ENCODE results near the gene SLC25A33.

The SLC25A33 gene

DNA sequence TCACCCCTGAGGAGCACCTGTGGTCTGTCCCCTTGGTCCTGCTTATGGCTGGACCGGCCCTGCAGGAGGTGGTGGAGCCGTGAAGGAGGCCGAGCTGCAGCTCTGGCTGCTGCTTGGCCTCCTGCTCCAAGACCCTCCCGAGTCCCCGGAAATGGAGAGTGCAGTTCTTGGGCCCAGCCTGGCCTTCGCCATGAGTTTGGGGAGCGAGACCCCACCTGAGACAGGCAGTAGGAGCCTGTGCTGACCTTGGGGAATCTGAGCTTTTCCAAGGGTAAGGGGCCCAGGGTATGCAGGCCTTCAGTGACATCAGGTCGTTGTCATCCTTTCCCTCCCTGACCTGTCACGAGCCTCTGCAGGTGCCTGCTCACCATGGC, 63.5 kb downstream of the SLC25A33 start:
- H3K4me1 ChIP-seq (ENCODE audit: control insufficient read depth, insufficient read depth, low read length, unreplicated experiment), result no peaks in the 10 kb centered on the region
- H3K27ac ChIP-seq (ENCODE audit: low read depth, low read length), result no peak overlapping the region
- H3K36me3 ChIP-seq (ENCODE audit: insufficient read depth, low read length), result no peaks in the 10 kb centered on the region
- H3K79me2 ChIP-seq (ENCODE audit: control insufficient read depth, insufficient read depth, low read length, unreplicated experiment), result no peaks in the 10 kb centered on the region
- no peak overlapping the region for H3K4me3 ChIP-seq (ENCODE audit: low read depth, low read length)
- no peak overlapping the region for H2AFZ ChIP-seq (ENCODE audit: low read length, unreplicated experiment)
- no peaks in the 10 kb centered on the region for H3K27me3 ChIP-seq (ENCODE audit: insufficient read depth, low read length)

DNA sequence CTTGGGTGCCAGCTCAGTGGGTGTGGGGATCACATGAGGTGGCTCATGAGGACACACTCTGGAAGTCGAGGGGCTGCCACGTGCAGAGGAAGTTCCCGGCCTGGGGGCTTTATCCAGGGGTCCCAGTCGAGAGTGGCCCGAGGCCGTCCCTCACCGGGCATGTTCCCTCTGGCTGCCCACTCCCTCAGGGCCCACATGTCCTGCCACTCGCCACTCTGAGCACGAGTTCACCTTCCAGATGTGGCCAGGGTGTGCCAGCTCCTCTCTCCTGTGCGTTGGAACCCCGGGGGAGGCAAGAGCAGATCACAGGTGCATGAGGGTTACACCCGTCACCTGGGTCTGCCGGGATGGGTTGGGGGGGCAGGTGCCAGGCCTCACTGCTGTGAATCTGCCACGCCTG, 64.0 kb downstream of the SLC25A33 start:
- no peaks in the 10 kb centered on the region for H3K79me2 ChIP-seq (ENCODE audit: control insufficient read depth, insufficient read depth, low read length, unreplicated experiment)
- H3K4me3 ChIP-seq (ENCODE audit: low read depth, low read length), result no peak overlapping the region
- no peak overlapping the region for H2AFZ ChIP-seq (ENCODE audit: low read length, unreplicated experiment)
- no peaks in the 10 kb centered on the region for H3K4me1 ChIP-seq (ENCODE audit: control insufficient read depth, insufficient read depth, low read length, unreplicated experiment)
- H3K36me3 ChIP-seq (ENCODE audit: insufficient read depth, low read length), result no peaks in the 10 kb centered on the region
- H3K27me3 ChIP-seq (ENCODE audit: insufficient read depth, low read length), result no peaks in the 10 kb centered on the region
- H3K27ac ChIP-seq (ENCODE audit: low read depth, low read length), result no peak overlapping the region

DNA sequence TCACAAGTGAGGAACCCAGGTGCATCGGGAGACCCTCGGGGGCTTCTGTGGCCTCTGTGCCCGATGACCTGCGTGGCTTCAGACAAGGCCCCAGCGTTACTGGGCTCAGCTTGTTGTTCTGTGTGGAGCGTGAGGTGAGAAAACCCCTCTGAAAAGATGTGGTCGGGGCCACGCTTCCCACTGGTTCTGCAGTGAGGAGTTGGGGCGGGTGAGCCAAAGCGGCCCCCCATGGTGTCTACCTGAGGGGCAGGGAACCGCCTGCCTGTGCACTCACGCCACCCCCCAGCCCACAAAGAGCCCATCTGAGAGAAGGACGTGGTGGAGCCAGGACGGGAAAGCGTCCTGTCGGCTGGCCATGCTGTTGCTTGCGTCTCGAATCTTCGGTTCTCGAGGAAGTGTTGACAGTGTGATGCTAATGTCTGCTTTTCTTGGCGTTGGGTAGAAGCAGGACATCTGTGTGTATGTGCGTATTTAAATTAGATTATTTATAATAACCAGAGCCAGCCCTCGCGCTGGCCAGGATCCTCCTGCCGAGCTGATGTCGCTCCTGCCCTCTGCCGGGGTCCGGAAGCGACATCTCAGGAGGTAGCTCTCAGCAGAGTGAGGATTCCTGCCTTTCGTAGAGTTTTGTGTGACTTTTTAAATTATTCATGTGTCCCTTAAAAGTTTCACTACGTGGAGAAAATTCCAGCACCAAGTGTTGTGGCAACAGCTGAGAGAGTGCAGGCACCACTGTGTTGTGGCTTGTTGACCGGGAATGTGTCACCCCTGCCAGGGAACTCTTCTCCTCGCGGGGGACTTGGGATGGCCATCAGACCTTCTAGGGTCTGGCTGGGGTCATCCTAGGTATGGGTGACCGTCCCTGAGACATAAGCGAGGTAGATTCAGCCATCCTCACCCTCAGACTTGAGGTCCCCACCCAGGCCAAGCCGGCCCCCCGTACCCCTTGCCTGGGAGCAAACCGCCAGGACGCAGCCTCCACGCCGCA, 64.8 kb downstream of the SLC25A33 start:
- H2AFZ ChIP-seq (ENCODE audit: low read length, unreplicated experiment), result no peak overlapping the region
- H3K36me3 ChIP-seq (ENCODE audit: insufficient read depth, low read length), result no peaks in the 10 kb centered on the region
- no peak overlapping the region for H3K27ac ChIP-seq (ENCODE audit: low read depth, low read length)

DNA sequence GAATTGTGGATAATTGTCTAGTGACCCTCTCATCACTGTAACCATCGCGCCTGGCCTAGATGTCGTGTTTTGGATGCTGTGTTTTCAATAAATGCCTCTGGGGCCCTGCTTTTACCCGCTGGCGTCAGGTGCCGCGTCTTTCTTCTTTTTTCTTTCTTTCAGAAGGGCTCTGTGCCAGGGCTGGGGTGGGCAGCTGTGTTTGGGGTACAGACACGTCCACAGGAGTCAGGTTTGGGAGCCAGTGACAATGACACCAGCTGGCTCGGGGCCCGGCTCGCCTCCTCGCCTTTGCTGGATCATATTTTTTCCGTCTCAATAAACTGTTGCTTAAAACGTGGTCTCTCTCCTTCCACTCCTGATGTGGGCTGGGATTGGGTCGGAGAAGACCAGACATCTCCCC, 65.6 kb downstream of the SLC25A33 start:
- no peaks in the 10 kb centered on the region for H3K4me1 ChIP-seq (ENCODE audit: control insufficient read depth, insufficient read depth, low read length, unreplicated experiment)
- no peaks in the 10 kb centered on the region for H3K27me3 ChIP-seq (ENCODE audit: insufficient read depth, low read length)
- no peak overlapping the region for H2AFZ ChIP-seq (ENCODE audit: low read length, unreplicated experiment)
- H3K27ac ChIP-seq (ENCODE audit: low read depth, low read length), result no peak overlapping the region
- H3K36me3 ChIP-seq (ENCODE audit: insufficient read depth, low read length), result no peaks in the 10 kb centered on the region
- no peak overlapping the region for H3K4me3 ChIP-seq (ENCODE audit: low read depth, low read length)
- no peaks in the 10 kb centered on the region for H3K79me2 ChIP-seq (ENCODE audit: control insufficient read depth, insufficient read depth, low read length, unreplicated experiment)

More for the DNA sequence above, 64.8 kb downstream of the SLC25A33 start:
- Histone ChIP-seq H3K4me1 (ENCODE audit: control insufficient read depth, insufficient read depth, low read length, unreplicated experiment) (no peaks in the 10 kb centered on the region), H3K79me2 (ENCODE audit: control insufficient read depth, insufficient read depth, low read length, unreplicated experiment) (no peaks in the 10 kb centered on the region), H3K27me3 (ENCODE audit: insufficient read depth, low read length) (no peaks in the 10 kb centered on the region), H3K4me3 (ENCODE audit: low read depth, low read length) (no peak overlapping the region)

DNA sequence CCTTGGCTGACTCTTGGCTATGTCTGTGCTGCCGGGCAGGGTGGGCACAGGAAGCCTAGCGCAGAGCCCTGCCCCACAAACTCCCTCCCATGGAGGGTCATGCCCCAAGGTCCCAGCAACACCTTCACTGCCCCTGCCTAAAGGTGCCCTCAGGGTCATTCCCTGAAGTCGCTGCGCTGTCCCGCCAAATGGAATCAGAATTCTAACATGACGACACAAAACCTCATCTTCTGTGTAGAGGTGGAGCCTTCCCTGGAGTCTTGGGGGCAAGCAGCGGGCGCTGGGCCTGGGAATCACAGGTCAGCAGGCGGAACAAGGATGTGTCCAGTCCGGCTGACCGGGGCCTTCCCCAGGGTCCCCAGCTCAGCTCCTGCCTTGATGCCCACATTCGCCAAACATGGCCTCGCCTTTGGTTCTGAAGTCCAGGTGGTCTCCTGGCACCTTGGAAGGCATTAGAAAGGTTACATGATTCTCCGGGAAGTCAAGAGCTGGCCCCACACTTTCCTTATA, 66.7 kb downstream of the SLC25A33 start:
- no peaks in the 10 kb centered on the region for H3K27me3 ChIP-seq (ENCODE audit: insufficient read depth, low read length)
- H3K4me1 ChIP-seq (ENCODE audit: control insufficient read depth, insufficient read depth, low read length, unreplicated experiment), result no peaks in the 10 kb centered on the region
- no peaks in the 10 kb centered on the region for H3K36me3 ChIP-seq (ENCODE audit: insufficient read depth, low read length)

DNA sequence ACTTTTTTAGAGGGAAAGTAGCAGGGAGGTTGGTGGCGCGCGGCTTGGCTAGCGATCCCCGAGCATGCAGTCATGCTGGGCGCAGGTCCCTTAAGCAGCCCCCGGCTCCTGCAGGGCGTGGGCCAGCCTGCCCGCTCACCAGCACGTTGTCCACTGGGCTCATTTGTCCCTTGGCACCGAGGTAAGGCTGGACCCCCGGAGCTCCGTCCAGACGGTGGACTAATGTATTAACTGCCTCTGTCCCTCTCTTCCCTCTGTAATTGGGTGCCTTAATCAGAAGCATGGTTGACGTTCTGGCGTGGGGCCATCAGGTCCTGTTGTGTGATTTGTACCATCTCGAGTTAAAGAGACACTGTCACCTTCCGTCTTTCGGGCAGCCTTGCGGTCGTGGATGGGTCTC, 67.2 kb downstream of the SLC25A33 start:
- Histone ChIP-seq H3K27me3 (ENCODE audit: insufficient read depth, low read length) (no peaks in the 10 kb centered on the region), H3K4me1 (ENCODE audit: control insufficient read depth, insufficient read depth, low read length, unreplicated experiment) (no peaks in the 10 kb centered on the region), H3K27ac (ENCODE audit: low read depth, low read length) (no peak overlapping the region), H2AFZ (ENCODE audit: low read length, unreplicated experiment) (no peak overlapping the region), H3K79me2 (ENCODE audit: control insufficient read depth, insufficient read depth, low read length, unreplicated experiment) (no peaks in the 10 kb centered on the region), H3K4me3 (ENCODE audit: low read depth, low read length) (no peak overlapping the region), H3K36me3 (ENCODE audit: insufficient read depth, low read length) (no peaks in the 10 kb centered on the region)

More for the DNA sequence above, 66.7 kb downstream of the SLC25A33 start:
- Histone ChIP-seq H3K27ac (ENCODE audit: low read depth, low read length) (no peak overlapping the region), H3K4me3 (ENCODE audit: low read depth, low read length) (no peak overlapping the region), H3K79me2 (ENCODE audit: control insufficient read depth, insufficient read depth, low read length, unreplicated experiment) (no peaks in the 10 kb centered on the region), H2AFZ (ENCODE audit: low read length, unreplicated experiment) (no peak overlapping the region)

DNA sequence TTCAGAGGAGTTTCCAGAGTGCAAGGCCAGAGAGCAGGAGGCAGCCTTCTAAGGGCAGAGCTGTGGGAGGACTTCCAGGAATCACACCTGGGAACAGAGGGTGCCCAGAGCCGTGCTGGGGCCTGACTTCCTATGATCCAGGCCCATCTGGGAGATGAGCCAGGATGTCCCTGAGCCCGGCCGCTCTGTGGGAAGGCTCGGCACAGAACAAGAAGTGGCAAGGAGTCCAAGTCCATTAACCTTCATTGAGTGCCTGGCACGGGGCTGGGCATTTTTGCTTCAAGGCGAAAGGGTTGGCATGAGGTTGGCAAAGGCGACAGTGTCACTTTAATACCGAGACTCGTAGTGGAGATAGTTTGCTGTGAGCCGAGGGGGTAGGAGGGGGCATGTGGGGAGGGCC, 67.7 kb downstream of the SLC25A33 start:
- no peaks in the 10 kb centered on the region for H3K36me3 ChIP-seq (ENCODE audit: insufficient read depth, low read length)
- H3K27me3 ChIP-seq (ENCODE audit: insufficient read depth, low read length), result no peaks in the 10 kb centered on the region
- H3K4me3 ChIP-seq (ENCODE audit: low read depth, low read length), result no peak overlapping the region
- H3K4me1 ChIP-seq (ENCODE audit: control insufficient read depth, insufficient read depth, low read length, unreplicated experiment), result no peaks in the 10 kb centered on the region
- no peak overlapping the region for H2AFZ ChIP-seq (ENCODE audit: low read length, unreplicated experiment)
- H3K79me2 ChIP-seq (ENCODE audit: control insufficient read depth, insufficient read depth, low read length, unreplicated experiment), result no peaks in the 10 kb centered on the region
- no peak overlapping the region for H3K27ac ChIP-seq (ENCODE audit: low read depth, low read length)

DNA sequence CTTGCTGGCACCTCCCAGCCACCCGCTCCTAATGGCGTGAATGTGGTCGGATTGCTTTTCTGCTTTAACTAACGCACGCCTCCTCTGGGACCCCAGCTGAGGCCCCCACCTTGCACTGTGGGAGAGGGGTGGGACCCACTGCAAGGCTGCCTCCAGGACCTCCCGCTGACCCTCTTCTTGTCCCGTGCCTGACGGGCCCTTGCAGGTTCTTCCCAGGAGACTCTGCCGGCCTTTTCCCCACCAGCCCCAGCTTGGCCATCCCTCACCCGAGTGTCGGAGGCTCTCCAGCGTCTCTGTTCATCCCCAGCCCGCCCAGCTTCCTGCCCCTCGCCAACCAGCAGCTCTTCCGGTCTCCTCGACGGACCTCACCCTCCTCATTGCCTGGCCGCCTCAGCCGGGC, 68.1 kb downstream of the SLC25A33 start:
- Histone ChIP-seq H3K4me3 (ENCODE audit: low read depth, low read length) (no peak overlapping the region), H2AFZ (ENCODE audit: low read length, unreplicated experiment) (no peak overlapping the region), H3K27me3 (ENCODE audit: insufficient read depth, low read length) (no peaks in the 10 kb centered on the region), H3K4me1 (ENCODE audit: control insufficient read depth, insufficient read depth, low read length, unreplicated experiment) (no peaks in the 10 kb centered on the region), H3K79me2 (ENCODE audit: control insufficient read depth, insufficient read depth, low read length, unreplicated experiment) (no peaks in the 10 kb centered on the region), H3K36me3 (ENCODE audit: insufficient read depth, low read length) (no peaks in the 10 kb centered on the region), H3K27ac (ENCODE audit: low read depth, low read length) (no peak overlapping the region)

DNA sequence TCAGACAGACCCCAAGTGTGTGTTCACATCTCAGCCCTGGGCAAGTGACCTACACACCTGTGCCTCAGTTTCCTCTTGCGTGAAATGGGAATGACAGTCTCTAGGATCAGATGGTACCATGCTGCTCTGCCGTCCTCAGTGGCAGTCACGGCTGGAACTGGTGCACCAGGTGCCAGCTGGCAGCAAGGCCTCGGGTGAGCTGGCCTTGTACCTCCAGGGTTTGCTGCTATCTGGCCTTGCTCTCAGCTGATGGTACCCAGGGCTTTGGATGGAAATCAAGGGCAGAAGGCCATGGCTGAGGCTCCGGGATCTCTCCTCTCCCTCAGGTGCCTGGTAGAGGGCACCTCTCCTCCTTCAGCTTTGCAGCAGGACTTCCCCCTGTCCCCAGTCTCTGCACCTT, 70.7 kb downstream of the SLC25A33 start:
- no peaks in the 10 kb centered on the region for H3K4me1 ChIP-seq (ENCODE audit: control insufficient read depth, insufficient read depth, low read length, unreplicated experiment)
- H2AFZ ChIP-seq (ENCODE audit: low read length, unreplicated experiment), result no peak overlapping the region
- no peaks in the 10 kb centered on the region for H3K27me3 ChIP-seq (ENCODE audit: insufficient read depth, low read length)
- no peaks in the 10 kb centered on the region for H3K36me3 ChIP-seq (ENCODE audit: insufficient read depth, low read length)
- no peak overlapping the region for H3K4me3 ChIP-seq (ENCODE audit: low read depth, low read length)
- H3K27ac ChIP-seq (ENCODE audit: low read depth, low read length), result no peak overlapping the region
- H3K79me2 ChIP-seq (ENCODE audit: control insufficient read depth, insufficient read depth, low read length, unreplicated experiment), result no peaks in the 10 kb centered on the region

DNA sequence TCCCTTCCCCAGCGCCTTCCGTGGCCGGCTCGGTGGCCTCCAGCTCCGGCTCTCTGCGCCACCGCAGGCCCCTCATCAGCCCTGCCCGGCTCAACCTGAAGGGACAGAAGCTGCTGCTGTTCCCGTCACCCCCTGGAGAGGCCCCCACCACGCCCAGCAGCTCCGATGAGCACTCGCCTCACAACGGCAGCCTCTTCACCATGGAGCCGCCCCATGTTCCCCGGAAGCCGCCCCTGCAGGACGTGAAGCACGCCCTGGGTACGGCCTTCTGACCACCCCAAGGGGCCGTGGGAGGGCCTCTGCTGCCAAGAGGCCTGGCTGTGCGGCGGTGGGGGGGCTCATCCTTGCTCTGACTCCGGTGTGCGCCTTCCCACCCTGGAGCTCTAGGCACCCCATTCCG, 71.3 kb downstream of the SLC25A33 start:
- H2AFZ ChIP-seq (ENCODE audit: low read length, unreplicated experiment), result no peak overlapping the region
- H3K27ac ChIP-seq (ENCODE audit: low read depth, low read length), result no peak overlapping the region
- no peaks in the 10 kb centered on the region for H3K79me2 ChIP-seq (ENCODE audit: control insufficient read depth, insufficient read depth, low read length, unreplicated experiment)
- H3K4me1 ChIP-seq (ENCODE audit: control insufficient read depth, insufficient read depth, low read length, unreplicated experiment), result no peaks in the 10 kb centered on the region
- no peak overlapping the region for H3K4me3 ChIP-seq (ENCODE audit: low read depth, low read length)
- no peaks in the 10 kb centered on the region for H3K27me3 ChIP-seq (ENCODE audit: insufficient read depth, low read length)
- no peaks in the 10 kb centered on the region for H3K36me3 ChIP-seq (ENCODE audit: insufficient read depth, low read length)

DNA sequence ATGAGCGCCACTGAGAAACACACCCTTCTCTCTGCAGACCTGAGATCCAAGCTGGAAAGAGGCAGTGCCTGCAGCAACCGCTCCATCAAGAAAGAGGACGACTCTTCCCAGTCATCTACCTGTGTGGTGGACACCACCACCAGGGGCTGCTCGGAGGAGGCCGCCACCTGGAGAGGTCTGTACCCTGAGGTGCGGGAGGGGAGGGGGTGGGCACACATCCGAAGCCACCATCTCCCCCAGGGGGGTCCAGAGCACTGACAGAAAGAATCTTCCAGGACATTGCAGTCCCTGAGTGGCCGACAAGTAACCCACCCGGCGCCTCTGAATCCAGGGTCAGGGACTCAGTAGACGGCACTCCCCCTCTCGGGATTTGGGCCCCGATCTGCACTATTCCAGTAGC, 72.5 kb downstream of the SLC25A33 start:
- no peaks in the 10 kb centered on the region for H3K79me2 ChIP-seq (ENCODE audit: control insufficient read depth, insufficient read depth, low read length, unreplicated experiment)
- no peaks in the 10 kb centered on the region for H3K4me1 ChIP-seq (ENCODE audit: control insufficient read depth, insufficient read depth, low read length, unreplicated experiment)
- no peak overlapping the region for H2AFZ ChIP-seq (ENCODE audit: low read length, unreplicated experiment)
- no peak overlapping the region for H3K27ac ChIP-seq (ENCODE audit: low read depth, low read length)
- H3K4me3 ChIP-seq (ENCODE audit: low read depth, low read length), result no peak overlapping the region
- H3K27me3 ChIP-seq (ENCODE audit: insufficient read depth, low read length), result no peaks in the 10 kb centered on the region
- no peaks in the 10 kb centered on the region for H3K36me3 ChIP-seq (ENCODE audit: insufficient read depth, low read length)
